MM.1S (cell line): ENCODE data around the gene NR6A1.

ENCODE experiments used
- DNase-seq: peaks from one replicate; pipeline ENCODE4 v3.0.0-alpha.2; 2015
- H2AFZ ChIP-seq: fragments of 300-600 bp; sonication (generic); 2 replicates; pipeline ENCODE4 v1.6.0; 2016; ENCODE audit warnings: antibody characterized with exemption, low read length
- H3F3A ChIP-seq: fragments of 300-600 bp; sonication (generic); 2 replicates; pipeline ENCODE4 v1.6.1; 2016; ENCODE audit warnings: mild to moderate bottlenecking, antibody characterized with exemption, low read length, moderate library complexity, mixed read lengths; ENCODE audit not compliant: insufficient read depth
- H3K27ac ChIP-seq: fragments of 300-600 bp; sonication (generic); 2 replicates; pipeline ENCODE4 v1.5.1; 2016; ENCODE audit warnings: mild to moderate bottlenecking, low read length
- H3K27me3 ChIP-seq: fragments of 300-600 bp; sonication (generic); replicated peaks from 2 replicates; pipeline ENCODE4 v1.6.0; 2016; ENCODE audit warnings: low read length; ENCODE audit not compliant: insufficient read depth
- H3K36me3 ChIP-seq: fragments of 300-600 bp; sonication (generic); replicated peaks from 2 replicates; pipeline ENCODE4 v1.6.1; 2016; ENCODE audit warnings: mild to moderate bottlenecking, low read length, mixed read lengths; ENCODE audit not compliant: insufficient read depth
- H3K4me1 ChIP-seq: fragments of 300-600 bp; sonication (generic); 2 replicates; pipeline ENCODE4 v1.6.1; 2016; ENCODE audit warnings: low read length, mixed read lengths
- H3K4me2 ChIP-seq: fragments of 300-600 bp; sonication (generic); 2 replicates; pipeline ENCODE4 v1.6.0; 2016; ENCODE audit warnings: low read depth, low read length
- H3K4me3 ChIP-seq: fragments of 300-600 bp; sonication (generic); 2 replicates; pipeline ENCODE4 v1.5.1; 2016; ENCODE audit warnings: low read length, mixed read lengths
- H3K79me2 ChIP-seq: fragments of 300-600 bp; sonication (generic); 2 replicates; pipeline ENCODE4 v1.6.1; 2016; ENCODE audit warnings: mixed run types, low read length, mixed read lengths
- H3K9ac ChIP-seq: fragments of 300-600 bp; sonication (generic); 2 replicates; pipeline ENCODE4 v1.6.1; 2016; ENCODE audit warnings: low read length, mixed read lengths
- H3K9me2 ChIP-seq: fragments of 300-600 bp; sonication (generic); replicated peaks from 2 replicates; pipeline ENCODE4 v1.6.1; 2016; ENCODE audit warnings: mild to moderate bottlenecking, low read length, mixed read lengths; ENCODE audit not compliant: insufficient read depth
- H3K9me3 ChIP-seq: fragments of 300-600 bp; sonication (generic); replicated peaks from 2 replicates; pipeline ENCODE4 v1.6.1; 2016; ENCODE audit warnings: mild to moderate bottlenecking, low read length, mixed read lengths; ENCODE audit not compliant: insufficient read depth
- H4K20me1 ChIP-seq: fragments of 300-600 bp; sonication (generic); 2 replicates; pipeline ENCODE4 v1.6.1; 2016; ENCODE audit warnings: mild to moderate bottlenecking, low read length, moderate library complexity, mixed read lengths; ENCODE audit not compliant: insufficient read depth
- CTCF ChIP-seq: fragments of 300-600 bp; sonication (generic); IDR thresholded peaks from 2 replicates; pipeline ENCODE4 v1.5.1; 2016; ENCODE audit warnings: antibody characterized with exemption, low read length, mixed read lengths
- EZH2 ChIP-seq: fragments of 300-600 bp; sonication (generic); optimal IDR thresholded peaks from 2 replicates; pipeline ENCODE3; 2017; ENCODE audit warnings: low read depth, mild to moderate bottlenecking, antibody characterized with exemption, low read length, mixed read lengths
- EZH2phosphoT487 ChIP-seq: fragments of 300-600 bp; sonication (generic); IDR thresholded peaks from 2 replicates; pipeline ENCODE4 v1.6.1; 2018; ENCODE audit warnings: antibody characterized with exemption, low read length

Gene NR6A1

GRCh38 chr9:124490004-124490403, 281.1 kb downstream of the NR6A1 start:
- no peak overlapping the region for H3K9ac ChIP-seq
- no peaks in the 10 kb centered on the region for H3K9me2 ChIP-seq
- no peak overlapping the region for H3K27ac ChIP-seq
- H3K4me3 ChIP-seq, result no peak overlapping the region
- H3K79me2 ChIP-seq, result no peaks in the 10 kb centered on the region
- no peaks in the 10 kb centered on the region for H3F3A ChIP-seq
- DNase-seq, result no peak
- H3K9me3 ChIP-seq, result no peaks in the 10 kb centered on the region
- H3K36me3 ChIP-seq, result no peaks in the 10 kb centered on the region
- no peaks in the 10 kb centered on the region for H3K4me1 ChIP-seq
- H4K20me1 ChIP-seq, result no peaks in the 10 kb centered on the region
- TF ChIP-seq CTCF (no peak), EZH2phosphoT487 (no peak), EZH2 (no peak)
- H3K4me2 ChIP-seq, result no peak overlapping the region
- H3K27me3 ChIP-seq, result peaks cover 89% of the 10 kb centered on the region
- H2AFZ ChIP-seq, result no peak overlapping the region

GRCh38 chr9:124489222-124489621, 281.9 kb downstream of the NR6A1 start:
- Histone ChIP-seq H3K4me2 (no peak overlapping the region), H3K9me2 (no peaks in the 10 kb centered on the region), H3K79me2 (no peaks in the 10 kb centered on the region), H3K27me3 (peaks cover 87% of the 10 kb centered on the region), H3F3A (no peaks in the 10 kb centered on the region), H3K9me3 (no peaks in the 10 kb centered on the region), H4K20me1 (no peaks in the 10 kb centered on the region), H3K9ac (no peak overlapping the region), H3K4me1 (no peaks in the 10 kb centered on the region), H3K4me3 (no peak overlapping the region), H3K36me3 (no peaks in the 10 kb centered on the region), H2AFZ (no peak overlapping the region), H3K27ac (no peak overlapping the region)
- TF ChIP-seq EZH2phosphoT487 (no peak), CTCF (no peak), EZH2 (no peak)
- DNase-seq, result no peak

- Histone ChIP-seq H2AFZ (no peak overlapping the region), H3K27me3 (peaks cover 88% of the 10 kb centered on the region), H3F3A (no peaks in the 10 kb centered on the region), H3K9me3 (no peaks in the 10 kb centered on the region), H3K36me3 (no peaks in the 10 kb centered on the region), H3K9ac (no peak overlapping the region), H3K27ac (no peak overlapping the region), H3K4me1 (no peaks in the 10 kb centered on the region), H3K4me3 (no peak overlapping the region), H3K79me2 (no peaks in the 10 kb centered on the region), H4K20me1 (no peaks in the 10 kb centered on the region), H3K4me2 (no peak overlapping the region), H3K9me2 (no peaks in the 10 kb centered on the region)
- no peak for TF ChIP-seq CTCF
- no peak for TF ChIP-seq EZH2
- no peak for TF ChIP-seq EZH2phosphoT487
- DNase-seq, result no peak
Measured at GRCh38 chr9:124488641-124489210, 282.4 kb downstream of the NR6A1 start.
